Measurements from ENCODE around the gene PDS5A. TPM values are rescaled to one million over a fixed set of nuclear protein-coding genes. Genes with fewer than 3 reads are reported as not detected.
"Not testable (repeated sequence)": the region's sequence is repeated elsewhere in the genome, so short reads cannot be mapped to it uniquely, and the experiment has no call there.

Gene PDS5A
- polyA plus RNA-seq, 3 donors = 14.2 to 19.4 (median 17.7) TPM

DNA sequence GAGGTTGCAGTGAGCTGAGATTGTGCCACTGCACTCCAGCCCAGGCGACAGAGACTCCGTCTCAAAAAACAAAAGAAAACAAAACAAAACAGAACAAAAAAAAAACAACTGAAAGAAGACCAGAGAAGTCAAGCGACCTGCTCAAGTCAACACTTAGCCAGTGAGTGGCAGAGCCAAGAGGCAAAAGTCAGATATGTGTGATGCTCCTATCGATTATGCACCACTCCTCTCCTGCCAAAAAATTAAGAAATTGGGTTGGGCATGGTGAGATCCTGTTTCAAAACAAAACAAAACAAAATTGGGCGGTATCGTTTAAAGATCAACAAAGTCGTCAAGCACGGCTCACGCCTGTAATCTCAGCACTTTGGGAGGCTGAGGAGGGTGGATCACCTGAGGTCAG is 137.7 kb downstream of the PDS5A start:
- Histone ChIP-seq H3K4me1 (ENCODE audit: control insufficient read depth in 1 of 2, insufficient read depth in 2 of 2, low read length in 2 of 2) (no peaks in the 10 kb centered on the region), H2AFZ (ENCODE audit: insufficient read depth, low read depth, low read length, poor library complexity, severe bottlenecking) (no peak overlapping the region), H3K9me3 (replicated peaks in 1 of 2; ENCODE audit: control insufficient read depth in 1 of 2, insufficient read depth in 1 of 2, low read length in 2 of 2) (no peaks in the 10 kb centered on the region), H3K4me3 (replicated peaks in 1 of 3; ENCODE audit: low read depth in 2 of 3, low read length in 3 of 3) (no peak overlapping the region), H3K27ac (ENCODE audit: low read depth in 1 of 2, low read length in 2 of 2) (no peak overlapping the region), H4K20me1 (ENCODE audit: insufficient read depth, low read length) (no peaks in the 10 kb centered on the region), H3K36me3 (replicated peaks in 1 of 2; ENCODE audit: control insufficient read depth in 1 of 2, insufficient read depth in 2 of 2, low read length in 2 of 2) (peaks cover 80 to 95% of the 10 kb centered on the region in 2 donors), H3K79me2 (ENCODE audit: insufficient read depth, low read length) (no peaks in the 10 kb centered on the region), H3K9ac (ENCODE audit: insufficient read depth, low read length, poor library complexity, severe bottlenecking) (no peak overlapping the region), H3K4me2 (replicated peaks; ENCODE audit: extremely low read depth, low read length, poor library complexity, severe bottlenecking) (no peak overlapping the region), H3K27me3 (ENCODE audit: control insufficient read depth in 2 of 2, insufficient read depth in 2 of 2, low read length in 2 of 2) (no peaks in the 10 kb centered on the region)
- Mint-ChIP-seq H3K27me3 (ENCODE audit: low read depth in 3 of 3) (peaks cover 0 to 1% (median 0%) of the 10 kb centered on the region in 3 donors), H3K4me1 (no peaks in the 10 kb centered on the region), H3K36me3 (peaks cover 75 to 85% of the 10 kb centered on the region in 2 donors), H3K27ac (peak overlapping the region in 3 of 7 donors; percentile 15 to 40 (median 31)), H3K4me3 (no peak overlapping the region), H3K9me3 (no peaks in the 10 kb centered on the region)
- 100% methylated on average over 6 of the region's 9 CpGs for WGBS (ENCODE audit: insufficient coverage)
- TF ChIP-seq, protein P1, sequence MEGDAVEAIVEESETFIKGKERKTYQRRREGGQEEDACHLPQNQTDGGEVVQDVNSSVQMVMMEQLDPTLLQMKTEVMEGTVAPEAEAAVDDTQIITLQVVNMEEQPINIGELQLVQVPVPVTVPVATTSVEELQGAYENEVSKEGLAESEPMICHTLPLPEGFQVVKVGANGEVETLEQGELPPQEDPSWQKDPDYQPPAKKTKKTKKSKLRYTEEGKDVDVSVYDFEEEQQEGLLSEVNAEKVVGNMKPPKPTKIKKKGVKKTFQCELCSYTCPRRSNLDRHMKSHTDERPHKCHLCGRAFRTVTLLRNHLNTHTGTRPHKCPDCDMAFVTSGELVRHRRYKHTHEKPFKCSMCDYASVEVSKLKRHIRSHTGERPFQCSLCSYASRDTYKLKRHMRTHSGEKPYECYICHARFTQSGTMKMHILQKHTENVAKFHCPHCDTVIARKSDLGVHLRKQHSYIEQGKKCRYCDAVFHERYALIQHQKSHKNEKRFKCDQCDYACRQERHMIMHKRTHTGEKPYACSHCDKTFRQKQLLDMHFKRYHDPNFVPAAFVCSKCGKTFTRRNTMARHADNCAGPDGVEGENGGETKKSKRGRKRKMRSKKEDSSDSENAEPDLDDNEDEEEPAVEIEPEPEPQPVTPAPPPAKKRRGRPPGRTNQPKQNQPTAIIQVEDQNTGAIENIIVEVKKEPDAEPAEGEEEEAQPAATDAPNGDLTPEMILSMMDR (IDR thresholded peaks at IDR 0.05) = no peak
- no peak for DNase-seq
- intact Hi-C loops (cut with micrococcal nuclease) = no loop called here

DNA sequence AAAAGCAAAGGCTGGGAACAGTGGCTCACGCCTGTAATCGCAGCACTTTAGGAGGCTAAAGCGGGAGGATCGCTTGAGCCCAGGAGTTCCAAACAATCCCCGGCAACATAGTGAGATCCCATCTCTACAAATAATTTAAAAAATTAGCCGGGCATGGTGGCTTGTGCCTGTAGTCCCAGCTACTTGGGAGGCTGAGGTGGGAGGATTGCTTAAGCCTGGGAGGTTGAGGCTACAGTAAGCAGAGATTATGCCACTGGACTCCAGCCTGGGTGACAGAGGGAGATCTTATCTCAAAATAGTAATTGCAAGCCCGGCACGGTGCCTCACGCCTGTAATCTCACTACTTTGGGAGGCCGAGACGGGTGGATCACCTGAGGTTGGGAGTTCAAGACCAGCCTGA is 139.3 kb downstream of the PDS5A start:
- H3K9me3 Mint-ChIP-seq; H3K9me3 ChIP-seq (replicated peaks in 1 of 2; ENCODE audit: control insufficient read depth in 1 of 2, insufficient read depth in 1 of 2, low read length in 2 of 2); H2AFZ ChIP-seq (ENCODE audit: insufficient read depth, low read depth, low read length, poor library complexity, severe bottlenecking); H3K4me2 ChIP-seq (replicated peaks; ENCODE audit: extremely low read depth, low read length, poor library complexity, severe bottlenecking); H3K9ac ChIP-seq (ENCODE audit: insufficient read depth, low read length, poor library complexity, severe bottlenecking); H4K20me1 ChIP-seq (ENCODE audit: insufficient read depth, low read length); DNase-seq; H3K4me3 ChIP-seq (replicated peaks in 1 of 3; ENCODE audit: low read depth in 2 of 3, low read length in 3 of 3); H3K4me1 Mint-ChIP-seq; H3K27me3 Mint-ChIP-seq (ENCODE audit: low read depth in 3 of 3); H3K27ac ChIP-seq (ENCODE audit: low read depth in 1 of 2, low read length in 2 of 2); H3K27me3 ChIP-seq (ENCODE audit: control insufficient read depth in 2 of 2, insufficient read depth in 2 of 2, low read length in 2 of 2); H3K27ac Mint-ChIP-seq; H3K4me1 ChIP-seq (ENCODE audit: control insufficient read depth in 1 of 2, insufficient read depth in 2 of 2, low read length in 2 of 2); H3K79me2 ChIP-seq (ENCODE audit: insufficient read depth, low read length); intact Hi-C loops (cut with micrococcal nuclease); H3K4me3 Mint-ChIP-seq: not testable (repeated sequence)
- H3K36me3 Mint-ChIP-seq = peaks cover 76 to 83% of the 10 kb centered on the region in 2 donors
- WGBS (ENCODE audit: insufficient coverage) = 100% methylated on average over 7 of the region's 11 CpGs
- peaks cover 70 to 97% of the 10 kb centered on the region in 2 donors for H3K36me3 ChIP-seq (replicated peaks in 1 of 2; ENCODE audit: control insufficient read depth in 1 of 2, insufficient read depth in 2 of 2, low read length in 2 of 2)
